ENCODE data around the gene LENG1.

DNA sequence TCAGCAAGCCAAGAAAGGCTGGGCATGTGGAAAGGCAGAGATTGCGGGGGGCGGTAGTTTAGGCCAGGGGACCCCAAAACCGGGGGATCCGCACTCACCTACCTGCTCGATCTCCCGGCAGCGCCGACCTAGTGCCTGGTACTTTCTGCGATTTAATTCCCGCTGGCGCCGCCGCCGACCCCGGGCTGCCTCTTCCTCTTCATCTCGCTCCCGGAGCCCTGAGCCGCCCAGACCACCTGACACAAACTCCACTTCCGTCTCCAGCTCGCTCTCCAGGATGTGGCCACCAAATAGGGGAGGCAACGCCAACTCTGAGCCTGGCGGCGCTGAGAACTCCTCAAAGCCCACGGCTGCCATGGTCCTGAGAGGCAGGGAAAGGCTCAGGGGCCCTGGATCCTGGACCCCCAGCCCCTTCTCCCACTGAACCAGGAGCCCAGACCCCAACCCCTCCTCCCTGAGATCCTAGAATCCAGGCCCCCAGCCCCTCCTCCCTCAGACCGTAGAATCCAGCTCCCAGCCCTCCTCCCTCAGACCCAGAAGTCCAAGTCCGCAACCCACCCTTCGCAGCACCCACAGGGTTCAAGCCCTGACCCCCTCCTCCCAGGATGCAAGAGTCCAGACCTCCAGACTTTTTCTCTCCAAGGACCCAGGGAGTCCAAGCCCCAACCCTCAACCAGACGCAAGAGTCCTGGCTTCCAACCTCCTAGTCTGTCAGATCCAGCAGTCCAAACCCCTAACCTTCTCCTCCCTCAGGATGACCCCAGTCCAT is 45.0 kb downstream of the LENG1 start:
- TF ChIP-seq, protein P1, sequence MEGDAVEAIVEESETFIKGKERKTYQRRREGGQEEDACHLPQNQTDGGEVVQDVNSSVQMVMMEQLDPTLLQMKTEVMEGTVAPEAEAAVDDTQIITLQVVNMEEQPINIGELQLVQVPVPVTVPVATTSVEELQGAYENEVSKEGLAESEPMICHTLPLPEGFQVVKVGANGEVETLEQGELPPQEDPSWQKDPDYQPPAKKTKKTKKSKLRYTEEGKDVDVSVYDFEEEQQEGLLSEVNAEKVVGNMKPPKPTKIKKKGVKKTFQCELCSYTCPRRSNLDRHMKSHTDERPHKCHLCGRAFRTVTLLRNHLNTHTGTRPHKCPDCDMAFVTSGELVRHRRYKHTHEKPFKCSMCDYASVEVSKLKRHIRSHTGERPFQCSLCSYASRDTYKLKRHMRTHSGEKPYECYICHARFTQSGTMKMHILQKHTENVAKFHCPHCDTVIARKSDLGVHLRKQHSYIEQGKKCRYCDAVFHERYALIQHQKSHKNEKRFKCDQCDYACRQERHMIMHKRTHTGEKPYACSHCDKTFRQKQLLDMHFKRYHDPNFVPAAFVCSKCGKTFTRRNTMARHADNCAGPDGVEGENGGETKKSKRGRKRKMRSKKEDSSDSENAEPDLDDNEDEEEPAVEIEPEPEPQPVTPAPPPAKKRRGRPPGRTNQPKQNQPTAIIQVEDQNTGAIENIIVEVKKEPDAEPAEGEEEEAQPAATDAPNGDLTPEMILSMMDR (IDR thresholded peaks at IDR 0.05), result no peak
- no peak for TF ChIP-seq POLR2A (IDR thresholded peaks at IDR 0.05)

Data from uterus (tissue), 2 donors.